IMR-90 (cell line): ENCODE measurements around the gene EEF1AKMT1. TPM values are rescaled to one million over a fixed set of nuclear protein-coding genes. Genes with fewer than 3 reads are reported as not detected.

Source experiments
- ATAC-seq: fragments of 200-7000 bp; cut with Tn5 transposase; 2 replicates; pipeline ENCODE4 v1.9.1; 2020; ENCODE audit warnings: low read depth, mild to moderate bottlenecking, moderate library complexity
- BruUV-seq: library from RNA; stranded (reverse); fragments of 400-500 nt; replicated peaks from 2 replicates; lab custom pipeline; 2021; lab: Mats Ljungman, UMichigan
- CTCF ChIA-PET: fragments of 300-600 bp; formaldehyde crosslinking; extraction: SDS; loops from one replicate; lab custom pipeline; 2021; ENCODE audit warnings: antibody characterized with exemption; lab: Yijun Ruan, JAX
- POLR2A ChIA-PET: fragments of 300-600 bp; sonication (Branson Sonifier 250); formaldehyde crosslinking; loops from one replicate; lab custom pipeline; 2022; ENCODE audit warnings: antibody characterized with exemption; ENCODE audit not compliant: unreplicated experiment; lab: Charles Lee
- DNase-seq: peaks from one replicate; pipeline ENCODE4 v3.0.0; 2013
- H2AFZ ChIP-seq: replicated peaks from 2 replicates; pipeline ENCODE3; 2013; ENCODE audit warnings: low read length, mild to moderate bottlenecking; ENCODE audit not compliant: poor library complexity
- H2AK5ac ChIP-seq: 2 replicates; pipeline ENCODE4 v1.6.1; 2013; ENCODE audit warnings: low read depth, low read length, inconsistent platforms
- H2AK9ac ChIP-seq: replicated peaks from 2 replicates; pipeline ENCODE3; 2013; ENCODE audit warnings: mild to moderate bottlenecking, low read depth, low read length, moderate library complexity; ENCODE audit not compliant: poor library complexity
- H2BK120ac ChIP-seq: 2 replicates; pipeline ENCODE4 v1.6.1; 2013; ENCODE audit warnings: low read depth, low read length, inconsistent platforms
- H2BK15ac ChIP-seq: 3 replicates; pipeline ENCODE4 v1.6.1; 2013; ENCODE audit warnings: low read depth, low read length, inconsistent platforms
- H2BK20ac ChIP-seq: 2 replicates; pipeline ENCODE4 v1.6.1; 2013; ENCODE audit warnings: low read depth, mild to moderate bottlenecking, inconsistent platforms, low read length, moderate library complexity
- H2BK5ac ChIP-seq: 2 replicates; pipeline ENCODE4 v1.6.1; 2013; ENCODE audit warnings: mild to moderate bottlenecking, low read depth, low read length, inconsistent platforms; ENCODE audit not compliant: poor library complexity, severe bottlenecking
- H3K14ac ChIP-seq: replicated peaks from 2 replicates; pipeline ENCODE4 v1.6.1; 2013; ENCODE audit warnings: low read depth, low read length, inconsistent platforms
- H3K18ac ChIP-seq: 2 replicates; pipeline ENCODE4 v1.6.1; 2013; ENCODE audit warnings: low read depth, low read length, control low read depth
- H3K23ac ChIP-seq: 2 replicates; pipeline ENCODE4 v1.6.1; 2013; ENCODE audit warnings: low read depth, low read length, inconsistent platforms
- H3K27ac ChIP-seq: 2 replicates; pipeline ENCODE4 v1.5.1; 2013; ENCODE audit warnings: mild to moderate bottlenecking, control low read depth, low read length; ENCODE audit not compliant: insufficient read depth
- H3K27me3 ChIP-seq: 2 replicates; pipeline ENCODE4 v1.6.1; 2013; ENCODE audit warnings: low read length; ENCODE audit not compliant: control insufficient read depth, insufficient read depth
- H3K36me3 ChIP-seq: 2 replicates; pipeline ENCODE4 v1.6.1; 2013; ENCODE audit warnings: low read length, mixed read lengths; ENCODE audit not compliant: control insufficient read depth, insufficient read depth
- H3K4ac ChIP-seq: 2 replicates; pipeline ENCODE4 v1.6.1; 2013; ENCODE audit warnings: low read depth, low read length, inconsistent platforms
- H3K4me1 ChIP-seq: 2 replicates; pipeline ENCODE4 v1.6.1; 2013; ENCODE audit warnings: low read length, mixed read lengths; ENCODE audit not compliant: control insufficient read depth, insufficient read depth
- H3K4me2 ChIP-seq: 2 replicates; pipeline ENCODE4 v1.6.1; 2013; ENCODE audit warnings: low read depth, mild to moderate bottlenecking, control low read depth, low read length, moderate library complexity
- H3K4me3 ChIP-seq: 2 replicates; pipeline ENCODE4 v1.5.1; 2013; ENCODE audit warnings: low read depth, mild to moderate bottlenecking, control low read depth, low read length, moderate library complexity; ENCODE audit not compliant: insufficient read depth
- H3K56ac ChIP-seq: 2 replicates; pipeline ENCODE4 v1.6.1; 2013; ENCODE audit warnings: low read length, inconsistent platforms; ENCODE audit not compliant: insufficient read depth; ENCODE audit errors: extremely low read depth
- H3K79me1 ChIP-seq, 2 experiments: 2 replicates each; pipeline ENCODE4 v1.6.1; 2013; ENCODE audit warnings: low read length in 2 of 2, inconsistent platforms in 1 of 2, low read depth in 1 of 2
- H3K9ac ChIP-seq: 2 replicates; pipeline ENCODE4 v1.6.1; 2013; ENCODE audit warnings: low read depth, low read length, control low read depth
- H3K9me1 ChIP-seq: 2 replicates; pipeline ENCODE4 v1.6.1; 2013; ENCODE audit warnings: low read length, inconsistent platforms; ENCODE audit not compliant: insufficient read depth
- H3K9me3 ChIP-seq: 2 replicates; pipeline ENCODE4 v1.6.1; 2013; ENCODE audit warnings: low read length; ENCODE audit not compliant: control insufficient read depth, insufficient read depth
- H4K20me1 ChIP-seq: 2 replicates; pipeline ENCODE4 v1.6.1; 2013; ENCODE audit warnings: low read length, inconsistent platforms; ENCODE audit not compliant: insufficient read depth
- H4K5ac ChIP-seq: 2 replicates; pipeline ENCODE4 v1.6.1; 2013; ENCODE audit warnings: mild to moderate bottlenecking, low read depth, low read length, control low read depth
- H4K8ac ChIP-seq, 2 experiments: 2 replicates each; pipeline ENCODE4 v1.6.1; 2013; ENCODE audit warnings: low read depth in 2 of 2, low read length in 2 of 2, control low read depth in 1 of 2, inconsistent platforms in 1 of 2
- H4K91ac ChIP-seq: 2 replicates; pipeline ENCODE4 v1.6.1; 2013; ENCODE audit warnings: low read depth, low read length, inconsistent platforms; ENCODE audit not compliant: insufficient read depth
- BHLHE40 ChIP-seq: fragments of 150-350 bp; IDR thresholded peaks from 2 replicates; pipeline ENCODE4 v1.6.1; 2016; ENCODE audit warnings: mild to moderate bottlenecking, low read depth, low read length
- FOS ChIP-seq: fragments of 150-350 bp; IDR thresholded peaks from 2 replicates; pipeline ENCODE4 v1.6.1; 2016; ENCODE audit warnings: low read depth, low read length
- MAFK ChIP-seq: IDR thresholded peaks from 2 replicates; pipeline ENCODE4 v1.6.1; 2012; ENCODE audit warnings: low read depth, low read length, improper control_type of control experiment
- MAZ ChIP-seq: IDR thresholded peaks from 2 replicates; pipeline ENCODE4 v1.6.1; 2012; ENCODE audit warnings: low read depth, mild to moderate bottlenecking, low read length, improper control_type of control experiment, moderate library complexity, borderline replicate concordance
- NFE2L2 ChIP-seq: fragments of 150-350 bp; IDR thresholded peaks from 2 replicates; pipeline ENCODE4 v1.6.1; 2016; ENCODE audit warnings: low read depth, mild to moderate bottlenecking, low read length
- POLR2A ChIP-seq: IDR thresholded peaks from 2 replicates; pipeline ENCODE4 v1.6.1; 2012; ENCODE audit warnings: mild to moderate bottlenecking, low read depth, low read length
- RAD21 ChIP-seq: IDR thresholded peaks from 2 replicates; pipeline ENCODE4 v1.6.1; 2012; ENCODE audit warnings: low read length, improper control_type of control experiment
- RCOR1 ChIP-seq: IDR thresholded peaks from 2 replicates; pipeline ENCODE4 v1.6.1; 2012; ENCODE audit warnings: mild to moderate bottlenecking, low read length, improper control_type of control experiment; ENCODE audit not compliant: insufficient replicate concordance
- RFX5 ChIP-seq: IDR thresholded peaks from 2 replicates; pipeline ENCODE4 v1.8.0; 2012; ENCODE audit warnings: low read depth, mild to moderate bottlenecking, low read length, moderate library complexity
- WGBS, 2 experiments: methylation state at CpG; one replicate each; pipeline versions ENCODE4 v1.1.5 to v1.1.7; 2013; ENCODE audit warnings: missing lambda C conversion rate in 2 of 2; ENCODE audit not compliant: insufficient read length in 1 of 2; ENCODE audit errors: extremely low coverage in 2 of 2; 5-methylcytosine and 5-hydroxymethylcytosine counted together
- dilution Hi-C: fragments of 300-500 bp; cut with HindIII; formaldehyde crosslinking; loops from one replicate; pipeline ENCODE4 v1.14.3; 2018; ENCODE audit warnings: low sequenced_read_pairs; ENCODE audit not compliant: unreplicated experiment
- in situ Hi-C: fragments of 300-500 bp; cut with MboI; formaldehyde crosslinking; loops from 3 replicates; pipeline ENCODE4 v1.14.3; 2019; ENCODE audit warnings: low sequenced_read_pairs, inconsistent platforms, mixed read lengths
- intact Hi-C: fragments of 100-400 bp; cut with micrococcal nuclease; formaldehyde crosslinking; loops from 2 replicates; pipeline ENCODE4 v1.10.0; 2022
- polyA plus RNA-seq, 3 experiments: library from polyadenylated mRNA; depleted of rRNA; stranded (reverse); fragments of >200 nt; gene quantifications; 2 replicates each; pipeline ENCODE4 v1.2.3, GENCODE V29; 2012; ENCODE audit warnings: low replicate concordance in 1 of 3
- total RNA-seq: library from RNA; depleted of rRNA; stranded (reverse); fragments of >200 nt; gene quantifications from 2 replicates; pipeline ENCODE4 v1.2.3, GENCODE V29; 2012
- TF ChIP-seq, protein P1 (sequence below): fragments of 150-350 bp; IDR thresholded peaks from 2 replicates; pipeline ENCODE4 v1.6.1; 2016; ENCODE audit warnings: low read depth, mild to moderate bottlenecking, low read length, moderate library complexity, borderline replicate concordance
- TF ChIP-seq, protein P2 (sequence below): conservative IDR thresholded peaks from 2 replicates; pipeline ENCODE4 v1.5.1; 2012; ENCODE audit warnings: mild to moderate bottlenecking, low read depth, low read length, improper control_type of control experiment

EEF1AKMT1 gene
- total and polyA plus RNA-seq, 2 of the 4 experiments (the other 2 are of a cell fraction): 10.0 to 10.6 TPM

- dilution Hi-C loops: no loop called here
- no peak for DNase-seq
- Histone ChIP-seq H3K36me3 (peaks cover 6% of the 10 kb centered on the region; the same call in 1 of the 2 replicates), H2BK5ac (no peak overlapping the region), H3K4me3 (no peak overlapping the region), H2AK5ac (no peak overlapping the region), H4K91ac (no peak overlapping the region), H2BK120ac (no peak overlapping the region), H3K4me1 (no peaks in the 10 kb centered on the region), H3K27me3 (no peaks in the 10 kb centered on the region), H3K14ac (no peak overlapping the region), H3K9me3 (no peaks in the 10 kb centered on the region), H3K18ac (no peak overlapping the region), H2AK9ac (no peak overlapping the region), H3K4ac (no peak overlapping the region), H4K20me1 (no peaks in the 10 kb centered on the region; the same call in 1 of the 2 replicates), H3K23ac (no peak overlapping the region), H3K9ac (no peak overlapping the region), H3K9me1 (no peaks in the 10 kb centered on the region; the same call in 1 of the 2 replicates), H4K5ac (no peak overlapping the region), H3K4me2 (no peak overlapping the region), H2BK15ac (no peak overlapping the region), H3K27ac (no peak overlapping the region), H2BK20ac (no peak overlapping the region), H3K56ac (no peak overlapping the region), H4K8ac (no peak overlapping the region), H2AFZ (no peak overlapping the region), H3K79me1 (no peaks in the 10 kb centered on the region; a peak in 2 of 4 replicates)
- ChIA-PET CTCF (no interaction called here), POLR2A (no interaction called here)
- no TSS peak for BruUV-seq
- TF ChIP-seq RCOR1 (no peak), FOS (no peak), MAZ (no peak), MAFK (no peak), RAD21 (no peak), POLR2A (no peak), RFX5 (no peak), BHLHE40 (no peak), NFE2L2 (no peak)
- TF ChIP-seq, protein P1, sequence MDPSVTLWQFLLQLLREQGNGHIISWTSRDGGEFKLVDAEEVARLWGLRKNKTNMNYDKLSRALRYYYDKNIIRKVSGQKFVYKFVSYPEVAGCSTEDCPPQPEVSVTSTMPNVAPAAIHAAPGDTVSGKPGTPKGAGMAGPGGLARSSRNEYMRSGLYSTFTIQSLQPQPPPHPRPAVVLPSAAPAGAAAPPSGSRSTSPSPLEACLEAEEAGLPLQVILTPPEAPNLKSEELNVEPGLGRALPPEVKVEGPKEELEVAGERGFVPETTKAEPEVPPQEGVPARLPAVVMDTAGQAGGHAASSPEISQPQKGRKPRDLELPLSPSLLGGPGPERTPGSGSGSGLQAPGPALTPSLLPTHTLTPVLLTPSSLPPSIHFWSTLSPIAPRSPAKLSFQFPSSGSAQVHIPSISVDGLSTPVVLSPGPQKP: no peak
- TF ChIP-seq, protein P2, sequence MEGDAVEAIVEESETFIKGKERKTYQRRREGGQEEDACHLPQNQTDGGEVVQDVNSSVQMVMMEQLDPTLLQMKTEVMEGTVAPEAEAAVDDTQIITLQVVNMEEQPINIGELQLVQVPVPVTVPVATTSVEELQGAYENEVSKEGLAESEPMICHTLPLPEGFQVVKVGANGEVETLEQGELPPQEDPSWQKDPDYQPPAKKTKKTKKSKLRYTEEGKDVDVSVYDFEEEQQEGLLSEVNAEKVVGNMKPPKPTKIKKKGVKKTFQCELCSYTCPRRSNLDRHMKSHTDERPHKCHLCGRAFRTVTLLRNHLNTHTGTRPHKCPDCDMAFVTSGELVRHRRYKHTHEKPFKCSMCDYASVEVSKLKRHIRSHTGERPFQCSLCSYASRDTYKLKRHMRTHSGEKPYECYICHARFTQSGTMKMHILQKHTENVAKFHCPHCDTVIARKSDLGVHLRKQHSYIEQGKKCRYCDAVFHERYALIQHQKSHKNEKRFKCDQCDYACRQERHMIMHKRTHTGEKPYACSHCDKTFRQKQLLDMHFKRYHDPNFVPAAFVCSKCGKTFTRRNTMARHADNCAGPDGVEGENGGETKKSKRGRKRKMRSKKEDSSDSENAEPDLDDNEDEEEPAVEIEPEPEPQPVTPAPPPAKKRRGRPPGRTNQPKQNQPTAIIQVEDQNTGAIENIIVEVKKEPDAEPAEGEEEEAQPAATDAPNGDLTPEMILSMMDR: no peak
- WGBS, 2 experiments: no CpG with 5 or more reads among the region's 3 CpGs
- ATAC-seq: no peak
- intact Hi-C loops: no loop called here
- in situ Hi-C loops: no loop called here
Observed at GRCh38 chr13:20803180-20803965, 29.6 kb upstream of the EEF1AKMT1 start.
